ENCODE data around the gene MAP3K3. TPM values are rescaled to one million over a fixed set of nuclear protein-coding genes. Genes with fewer than 3 reads are reported as not detected.

MAP3K3 gene
- total and polyA plus RNA-seq, 9 of the 15 experiments (the other 6 are each of a cell fraction or from before 2014, with no cell fraction given), result 0.69 to 16.5 (median 12.1) TPM

DNA sequence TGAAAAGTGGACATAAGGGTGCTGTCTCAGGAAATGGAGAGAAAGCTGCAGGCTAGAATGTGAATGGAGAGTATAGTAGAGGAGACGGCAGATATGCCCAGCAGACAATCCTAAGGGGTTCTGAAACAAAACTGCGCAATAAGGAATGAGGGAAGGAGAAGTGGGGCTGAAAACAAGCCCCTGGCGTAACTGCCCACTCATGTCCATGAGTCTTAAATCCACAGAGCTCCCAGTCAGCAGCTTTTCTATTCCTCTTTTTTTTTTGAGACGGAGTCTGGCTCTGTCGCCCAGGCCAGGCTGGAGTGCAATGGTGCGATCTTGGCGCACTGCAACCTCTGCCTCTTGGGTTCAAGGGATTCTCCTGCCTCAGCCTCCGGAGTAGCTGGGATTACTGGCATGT lies 113.5 kb downstream of the MAP3K3 start:
- no peak for FAIRE-seq
- TF ChIP-seq ZNF589 (CRISPR knock-in tag; IDR thresholded peaks at IDR 0.05; ENCODE audit: low read depth), result no peak
- TF ChIP-seq ZNF146 (CRISPR knock-in tag; IDR thresholded peaks at IDR 0.05; ENCODE audit: unreplicated experiment), result no peak
- no peak for TF ChIP-seq CAMTA2 (CRISPR knock-in tag; conservative IDR thresholded peaks at IDR 0.05)
- DNase-seq (ENCODE audit: extremely low read depth in 1 of 4, low spot score in 3 of 4), result no peak
- ChIA-PET POLR2A (interaction anchor here (1.4 to 1.6 kb wide), 2 partner anchors 14 to 38 kb away, joined by 3 to 5 read pairs; partner anchors contain the start of gene CCDC47), CTCF (ENCODE audit: low intra/inter-chr PET ratio) (no interaction called here)
- Histone ChIP-seq H3K9me3 (replicated peaks; ENCODE audit: control insufficient read depth, insufficient read depth, low read depth, low read length) (no peaks in the 10 kb centered on the region), H3K9ac (ENCODE audit: insufficient read depth in 1 of 2, low read depth in 2 of 2, low read length in 2 of 2) (no peak overlapping the region), H2AFZ (ENCODE audit: low read depth, low read length) (no peak overlapping the region), H3K36me3 (ENCODE audit: control insufficient read depth, insufficient read depth, low read length) (peaks cover 3% of the 10 kb centered on the region; the same call in 1 of the 3 replicates), H4K20me1 (replicated peaks; ENCODE audit: control insufficient read depth, insufficient read depth, low read length) (no peaks in the 10 kb centered on the region), H3K27ac (ENCODE audit: extremely low read depth, low read depth, low read length) (no peak overlapping the region), H3K79me2 (ENCODE audit: control insufficient read depth, insufficient read depth, low read length) (peaks cover 7% of the 10 kb centered on the region), H3K27me3 (ENCODE audit: control insufficient read depth in 2 of 2, insufficient read depth in 2 of 2, low read length in 2 of 2) (no peaks in the 10 kb centered on the region), H3K9me1 (ENCODE audit: control insufficient read depth, insufficient read depth, low read length) (no peaks in the 10 kb centered on the region), H3K4me1 (replicated peaks in 1 of 2; ENCODE audit: control insufficient read depth in 2 of 2, insufficient read depth in 2 of 2, low read length in 2 of 2) (peaks cover 3 to 7% of the 10 kb centered on the region in 2 experiments; a peak in 3 of 5 replicates), H3K4me2 (ENCODE audit: insufficient read depth, low read length) (no peak overlapping the region), H3K4me3 (no peak overlapping the region)
- 93% methylated on average over 8 of the region's 8 CpGs for WGBS (ENCODE audit: insufficient coverage, low coverage, missing lambda C conversion rate)
- no TSS peak for BruUV-seq (replicated peaks)
- intact Hi-C loops (cut with micrococcal nuclease) (no loop called here), in situ Hi-C loops (cut with MboI) (no loop called here)
- ATAC-seq, result no peak

- CTCF ChIA-PET (ENCODE audit: low intra/inter-chr PET ratio), result no interaction called here
- H3K4me3 ChIP-seq, result peak overlapping the region; percentile 84
- no peaks in the 10 kb centered on the region for H3K9me1 ChIP-seq (ENCODE audit: control insufficient read depth, insufficient read depth, low read length)
- H3K36me3 ChIP-seq (ENCODE audit: control insufficient read depth, insufficient read depth, low read length), result peaks cover 12% of the 10 kb centered on the region; the same call in 2 of the 3 replicates
- FAIRE-seq (peak; percentile 40), ATAC-seq (no peak), DNase-seq (ENCODE audit: extremely low read depth in 1 of 4, low spot score in 3 of 4) (peak in 2 of 4 experiments; percentile 9 to 42)
- POLR2A ChIA-PET, result interaction anchor here (0.6 to 2.6 kb wide), 8 partner anchors 8 to 33 kb away, joined by 3 to 33 read pairs (median 4); partner anchors contain the start of genes CCDC47 and DDX42
- peak overlapping the region; percentile 79 for H3K27ac ChIP-seq (ENCODE audit: extremely low read depth, low read depth, low read length)
- peak overlapping the region; percentile 88 for H2AFZ ChIP-seq (ENCODE audit: low read depth, low read length)
- H3K9ac ChIP-seq (ENCODE audit: insufficient read depth in 1 of 2, low read depth in 2 of 2, low read length in 2 of 2), result peak overlapping the region; percentile 86 to 99
- no peaks in the 10 kb centered on the region for H4K20me1 ChIP-seq (replicated peaks; ENCODE audit: control insufficient read depth, insufficient read depth, low read length)
- WGBS (ENCODE audit: insufficient coverage, low coverage, missing lambda C conversion rate), result 27% methylated on average over 12 of the region's 12 CpGs
- no peaks in the 10 kb centered on the region for H3K27me3 ChIP-seq (ENCODE audit: control insufficient read depth in 2 of 2, insufficient read depth in 2 of 2, low read length in 2 of 2)
- in situ Hi-C loops (cut with MboI) (no loop called here), intact Hi-C loops (cut with micrococcal nuclease) (no loop called here)
- no peaks in the 10 kb centered on the region for H3K9me3 ChIP-seq (replicated peaks; ENCODE audit: control insufficient read depth, insufficient read depth, low read depth, low read length)
- TSS peak; percentile 60 for BruUV-seq (replicated peaks)
- H3K79me2 ChIP-seq (ENCODE audit: control insufficient read depth, insufficient read depth, low read length), result peaks cover 11% of the 10 kb centered on the region
- H3K4me2 ChIP-seq (ENCODE audit: insufficient read depth, low read length), result peak overlapping the region; percentile 76
- peaks cover 4 to 18% of the 10 kb centered on the region in 2 experiments; a peak in 3 of 5 replicates for H3K4me1 ChIP-seq (replicated peaks in 1 of 2; ENCODE audit: control insufficient read depth in 2 of 2, insufficient read depth in 2 of 2, low read length in 2 of 2)
- TF ChIP-seq ZNF232 (CRISPR knock-in tag; IDR thresholded peaks at IDR 0.05), result no peak
- TF ChIP-seq ESRRB (CRISPR knock-in tag; IDR thresholded peaks at IDR 0.05; ENCODE audit: borderline replicate concordance), result no peak
- no peak for TF ChIP-seq ZNF175 (CRISPR knock-in tag; IDR thresholded peaks at IDR 0.05; ENCODE audit: low read depth)
- no peak for TF ChIP-seq CXXC5 (CRISPR knock-in tag; IDR thresholded peaks at IDR 0.05)
- TF ChIP-seq, protein P1, sequence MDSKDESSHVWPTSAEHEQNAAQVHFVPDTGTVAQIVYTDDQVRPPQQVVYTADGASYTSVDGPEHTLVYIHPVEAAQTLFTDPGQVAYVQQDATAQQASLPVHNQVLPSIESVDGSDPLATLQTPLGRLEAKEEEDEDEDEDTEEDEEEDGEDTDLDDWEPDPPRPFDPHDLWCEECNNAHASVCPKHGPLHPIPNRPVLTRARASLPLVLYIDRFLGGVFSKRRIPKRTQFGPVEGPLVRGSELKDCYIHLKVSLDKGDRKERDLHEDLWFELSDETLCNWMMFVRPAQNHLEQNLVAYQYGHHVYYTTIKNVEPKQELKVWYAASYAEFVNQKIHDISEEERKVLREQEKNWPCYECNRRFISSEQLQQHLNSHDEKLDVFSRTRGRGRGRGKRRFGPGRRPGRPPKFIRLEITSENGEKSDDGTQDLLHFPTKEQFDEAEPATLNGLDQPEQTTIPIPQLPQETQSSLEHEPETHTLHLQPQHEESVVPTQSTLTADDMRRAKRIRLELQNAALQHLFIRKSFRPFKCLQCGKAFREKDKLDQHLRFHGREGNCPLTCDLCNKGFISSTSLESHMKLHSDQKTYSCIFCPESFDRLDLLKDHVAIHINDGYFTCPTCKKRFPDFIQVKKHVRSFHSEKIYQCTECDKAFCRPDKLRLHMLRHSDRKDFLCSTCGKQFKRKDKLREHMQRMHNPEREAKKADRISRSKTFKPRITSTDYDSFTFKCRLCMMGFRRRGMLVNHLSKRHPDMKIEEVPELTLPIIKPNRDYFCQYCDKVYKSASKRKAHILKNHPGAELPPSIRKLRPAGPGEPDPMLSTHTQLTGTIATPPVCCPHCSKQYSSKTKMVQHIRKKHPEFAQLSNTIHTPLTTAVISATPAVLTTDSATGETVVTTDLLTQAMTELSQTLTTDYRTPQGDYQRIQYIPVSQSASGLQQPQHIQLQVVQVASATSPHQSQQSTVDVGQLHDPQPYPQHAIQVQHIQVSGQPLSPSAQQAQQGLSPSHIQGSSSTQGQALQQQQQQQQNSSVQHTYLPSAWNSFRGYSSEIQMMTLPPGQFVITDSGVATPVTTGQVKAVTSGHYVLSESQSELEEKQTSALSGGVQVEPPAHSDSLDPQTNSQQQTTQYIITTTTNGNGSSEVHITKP (IDR thresholded peaks at IDR 0.05; ENCODE audit: partially characterized antibody), result peak; percentile 33
- TF ChIP-seq LARP7 (IDR thresholded peaks at IDR 0.05), result no peak
- TF ChIP-seq U2AF2 (optimal IDR thresholded peaks at IDR 0.05; ENCODE audit: low read depth, low read length), result no peak
Observed at GRCh38 chr17:63740464-63741142, 118.4 kb downstream of the MAP3K3 start.
